Activated CD8-positive, alpha-beta memory T cell treated with anti-CD3 and anti-CD28 coated beads for 24 hours (primary cell): Measurements from ENCODE around the gene TAX1BP3.

Experiments used
- DNase-seq: peaks from one replicate; pipeline ENCODE4 v3.0.0-alpha.2; 2020

Gene TAX1BP3

DNA sequence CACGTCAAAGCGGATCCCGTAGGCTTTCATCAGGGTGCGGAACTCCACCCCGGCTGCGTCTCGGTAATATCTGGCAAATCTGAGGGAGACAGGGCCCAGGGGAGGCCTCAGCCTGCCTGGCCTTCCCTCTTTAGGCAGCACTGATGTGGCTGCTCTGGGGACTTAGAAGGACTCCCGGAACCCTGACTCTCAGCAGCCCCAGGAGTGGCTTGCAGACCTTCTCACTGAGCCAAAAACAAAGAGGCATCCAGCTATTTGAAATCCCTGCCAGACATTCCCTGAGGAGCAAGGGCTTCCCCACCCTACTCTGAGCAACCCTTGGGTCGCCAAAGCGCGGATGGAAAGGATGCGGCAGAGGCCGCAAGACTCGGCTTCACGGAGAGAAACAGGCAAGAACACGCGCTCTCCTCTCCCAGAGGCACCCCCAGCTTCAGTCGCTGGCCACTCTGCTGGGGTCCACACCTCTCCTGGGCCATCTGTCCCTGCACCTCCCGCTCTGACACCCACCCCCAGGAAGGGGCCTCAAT lies 19.7 kb upstream of the TAX1BP3 start:
- no peak for DNase-seq

DNA sequence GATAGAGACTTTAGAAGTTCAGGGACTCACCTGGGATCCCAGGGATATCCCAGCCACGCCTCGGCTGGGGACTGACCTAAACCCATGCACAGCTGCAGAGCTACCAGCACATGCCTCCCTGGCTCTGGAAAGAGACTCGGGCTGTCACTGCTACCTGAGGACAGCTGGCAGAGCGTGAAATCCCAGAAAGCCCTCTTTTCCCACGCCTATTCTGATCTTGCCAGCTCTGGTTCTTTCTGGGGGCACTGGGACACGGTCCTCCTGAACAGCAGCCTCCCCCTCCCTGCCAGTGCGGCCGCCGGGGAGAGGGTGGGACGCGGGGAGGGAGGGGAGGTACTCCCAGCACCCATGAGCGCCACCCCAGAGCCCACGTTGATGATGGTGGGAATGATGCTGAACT lies 16.8 kb upstream of the TAX1BP3 start:
- DNase-seq = no peak

DNA sequence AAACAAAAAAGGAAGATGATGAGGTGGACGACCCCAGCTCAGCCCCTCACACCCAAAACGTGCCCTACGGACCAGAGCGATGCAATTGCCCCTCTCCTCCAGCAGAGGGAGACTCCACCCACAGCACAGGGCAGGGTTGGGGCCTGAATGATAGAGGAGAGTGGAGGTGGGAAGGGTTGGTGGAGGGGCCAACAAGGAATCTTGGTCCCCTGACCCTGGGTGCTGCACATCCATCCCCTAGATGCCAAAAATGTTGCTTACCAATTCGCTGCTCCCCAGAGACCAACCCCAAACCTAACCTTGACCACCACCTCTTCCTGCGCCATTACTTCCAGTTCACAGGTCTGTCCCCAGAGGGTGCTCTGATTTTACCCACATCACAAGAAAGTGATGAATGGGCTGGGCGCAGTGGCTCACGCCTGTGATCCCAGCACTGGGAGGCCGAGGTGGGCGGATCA lies 14.7 kb upstream of the TAX1BP3 start:
- DNase-seq = peak; percentile 85

DNA sequence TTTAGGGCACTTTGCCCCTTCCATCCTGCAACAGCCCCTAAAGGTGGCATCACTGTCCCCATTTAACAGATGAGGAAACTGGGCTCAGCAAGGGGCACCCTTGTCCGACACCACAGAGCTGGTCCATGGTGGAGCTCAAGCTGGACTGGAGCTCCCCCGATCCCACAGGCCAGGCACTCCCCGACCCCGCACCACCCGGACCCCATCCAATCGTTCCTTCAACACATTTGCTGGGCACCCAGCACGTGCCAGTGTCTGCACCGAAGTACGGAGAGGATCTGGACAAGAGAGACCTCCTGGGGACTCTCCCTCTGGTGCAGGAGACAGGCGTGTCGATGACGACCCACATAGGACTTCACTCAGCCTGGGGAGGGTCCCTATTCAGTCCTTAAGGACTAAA lies 13.7 kb upstream of the TAX1BP3 start:
- DNase-seq = no peak

DNA sequence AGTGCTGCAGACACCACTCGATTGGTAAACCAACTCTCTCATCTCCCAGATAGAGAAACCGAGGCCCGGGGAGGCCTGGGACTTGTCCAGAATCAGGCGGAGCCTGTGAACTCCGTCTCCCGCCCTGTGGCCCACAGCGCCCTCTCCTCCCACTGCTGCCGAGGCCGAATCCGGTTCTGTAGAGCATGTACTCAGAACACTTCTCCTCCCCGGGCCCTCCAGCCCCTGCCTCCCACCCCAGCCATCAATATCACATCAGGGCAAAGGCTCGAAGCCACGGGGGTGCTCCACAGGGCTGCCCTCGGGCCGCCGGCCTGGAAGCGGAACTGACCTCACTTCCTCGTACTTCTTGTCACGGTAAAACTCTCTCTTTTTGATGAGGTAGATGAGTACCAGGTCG lies 13.2 kb upstream of the TAX1BP3 start:
- DNase-seq = no peak

DNA sequence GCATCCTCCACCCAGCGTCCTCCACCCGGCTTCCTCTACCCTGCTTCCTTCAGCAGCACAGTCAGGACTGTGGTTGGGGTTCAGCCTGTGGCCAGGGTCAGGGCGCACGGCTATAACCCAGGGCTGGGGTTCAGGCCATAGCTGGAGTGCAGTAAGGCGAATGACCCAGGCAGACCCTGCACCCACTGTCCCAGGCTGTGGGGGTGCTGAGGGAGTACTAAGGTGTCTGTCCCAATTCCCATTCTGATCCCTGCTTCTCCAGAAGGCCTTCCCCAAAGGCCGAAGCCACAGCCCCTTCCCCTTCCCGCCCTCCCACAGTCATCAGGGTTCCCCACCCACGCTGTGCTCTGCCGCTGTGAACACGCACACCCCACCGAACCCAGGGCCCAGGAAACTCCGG lies 12.7 kb upstream of the TAX1BP3 start:
- no peak for DNase-seq

DNA sequence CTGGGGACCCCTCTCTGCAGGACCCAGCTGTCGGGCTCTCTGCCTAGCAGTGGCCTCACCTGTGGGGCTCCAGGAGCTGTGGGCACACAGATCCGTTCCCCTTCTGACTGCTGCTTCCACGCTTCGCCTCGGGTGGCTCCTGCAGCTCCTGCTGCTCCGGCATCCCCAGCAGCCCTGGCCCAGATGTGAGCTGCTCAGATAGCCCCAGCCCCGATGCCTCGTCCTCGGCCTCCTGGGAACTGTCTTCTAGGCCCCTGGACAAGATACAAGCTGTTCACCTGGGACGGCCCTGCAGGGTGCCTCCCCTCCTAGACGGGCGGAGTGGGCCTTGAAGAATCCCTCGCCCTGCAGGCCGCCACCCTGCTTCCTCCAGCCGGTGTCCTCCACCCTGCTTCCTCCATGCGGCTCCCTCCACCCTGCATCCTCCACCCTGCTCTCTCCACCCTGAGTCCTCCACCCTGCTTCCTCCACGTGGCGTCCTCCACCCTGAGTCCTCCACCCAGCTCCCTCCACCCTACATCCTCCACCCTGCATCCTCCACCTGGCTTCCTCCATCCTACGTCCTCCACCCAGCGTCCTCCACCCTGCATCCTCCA lies 11.3 kb upstream of the TAX1BP3 start:
- DNase-seq = no peak

DNA sequence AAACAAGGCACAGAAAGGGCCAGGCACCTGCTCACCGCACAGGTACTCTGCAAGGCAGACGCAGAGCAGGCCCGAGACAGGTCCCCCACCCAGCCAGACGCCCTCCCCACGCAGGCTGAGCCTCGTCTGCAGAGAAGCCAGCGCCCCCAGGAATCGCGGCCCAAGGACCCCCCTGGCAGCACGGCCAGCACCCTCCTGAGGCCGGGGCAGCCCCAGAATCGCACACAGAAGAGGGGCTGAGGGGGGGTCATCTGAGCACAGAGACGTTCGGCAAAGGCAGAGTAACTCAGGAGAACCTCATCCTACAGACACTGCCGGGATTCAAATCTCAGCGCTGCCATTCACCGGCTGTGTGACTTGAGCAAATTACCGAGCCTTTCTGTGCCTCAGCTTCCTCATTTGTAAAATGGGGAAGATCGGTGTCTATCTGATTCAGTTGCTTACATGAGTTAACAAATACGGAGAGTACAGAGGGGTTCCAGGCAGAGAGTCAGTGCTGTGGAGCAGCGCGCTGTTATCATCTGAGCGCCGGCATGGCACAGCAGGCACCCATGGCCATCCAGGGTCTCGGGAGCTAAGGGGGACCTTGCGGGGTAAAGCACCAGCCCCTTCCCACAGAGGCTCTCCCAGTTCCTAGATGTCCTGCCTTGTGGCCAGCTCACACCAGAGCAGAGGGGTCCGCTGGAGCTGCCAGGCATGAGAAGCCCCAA lies 10.6 kb upstream of the TAX1BP3 start:
- DNase-seq = no peak

DNA sequence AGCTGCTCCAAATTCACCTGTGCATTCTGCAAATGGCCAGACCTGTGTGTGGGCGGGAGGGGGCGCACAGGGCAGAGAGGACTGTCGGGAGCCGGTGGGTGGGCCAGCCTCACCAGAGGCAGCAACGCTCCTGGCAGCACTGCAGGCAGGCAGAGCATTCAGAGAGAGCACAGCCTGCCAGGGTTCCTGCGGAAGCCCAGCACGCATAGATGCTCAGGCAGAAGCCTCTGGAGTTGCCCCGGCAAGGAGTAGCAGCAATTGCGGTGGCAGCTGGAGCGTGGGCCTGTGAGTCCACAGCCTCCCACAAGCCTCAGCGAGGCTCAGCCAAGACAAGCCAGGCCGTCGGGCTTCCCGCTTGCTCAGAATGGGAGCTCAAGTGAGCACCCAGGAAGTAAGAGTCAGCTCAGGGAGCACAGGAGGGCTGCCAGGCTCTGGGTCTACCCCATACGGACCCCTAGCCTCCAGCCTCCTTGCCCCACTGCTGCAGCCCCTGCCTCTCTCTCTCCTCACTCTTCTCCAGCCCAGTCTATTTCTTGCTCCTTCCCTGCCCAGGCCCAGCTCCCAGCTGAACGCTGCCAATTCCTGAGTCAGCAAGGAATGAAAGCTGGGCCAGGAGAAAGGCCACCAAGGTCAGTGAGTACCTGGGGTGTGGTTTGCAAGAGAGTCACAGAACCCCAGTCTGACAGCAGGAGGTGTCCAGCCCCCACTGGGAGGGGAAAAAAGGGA lies 9.9 kb upstream of the TAX1BP3 start:
- no peak for DNase-seq

DNA sequence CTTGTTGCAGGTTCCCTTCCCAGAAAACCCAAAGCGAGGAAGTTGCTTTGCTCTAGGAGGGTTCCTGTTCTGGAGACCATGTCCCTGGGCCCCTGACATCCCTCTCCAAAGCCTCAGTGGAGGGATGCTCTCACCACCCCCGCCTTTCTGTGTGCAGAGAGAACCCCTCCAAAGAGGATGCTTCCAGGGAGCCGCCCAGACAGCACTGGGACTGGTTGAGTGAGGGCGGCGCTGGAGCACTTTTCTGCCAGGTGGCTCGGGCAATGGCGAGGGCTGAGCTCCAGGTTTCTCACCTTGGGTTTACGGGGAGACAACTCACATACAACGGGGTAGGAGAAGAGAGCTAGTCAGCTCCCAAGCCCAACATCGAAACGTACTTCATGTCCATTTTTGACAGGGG lies 7.5 kb upstream of the TAX1BP3 start:
- DNase-seq = no peak

DNA sequence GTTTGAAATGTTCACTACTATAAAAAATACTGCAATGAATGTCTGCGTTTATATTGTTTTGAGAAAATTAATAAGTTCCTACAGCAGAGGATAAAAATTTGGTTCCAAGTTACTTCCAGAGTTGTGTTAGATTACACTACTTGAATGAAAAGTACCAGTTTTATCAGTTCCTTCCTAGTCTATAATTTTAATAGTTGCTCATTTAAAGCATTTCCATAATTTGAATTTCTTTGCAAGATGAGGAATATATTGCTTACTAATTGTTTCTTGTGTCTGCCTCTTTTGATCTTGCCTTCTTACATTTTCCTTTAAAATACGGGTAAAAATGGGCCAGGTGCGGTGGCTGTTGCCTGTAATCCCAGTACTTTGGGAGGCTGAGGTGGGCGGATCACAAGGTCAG lies 4.2 kb upstream of the TAX1BP3 start:
- DNase-seq = no peak

DNA sequence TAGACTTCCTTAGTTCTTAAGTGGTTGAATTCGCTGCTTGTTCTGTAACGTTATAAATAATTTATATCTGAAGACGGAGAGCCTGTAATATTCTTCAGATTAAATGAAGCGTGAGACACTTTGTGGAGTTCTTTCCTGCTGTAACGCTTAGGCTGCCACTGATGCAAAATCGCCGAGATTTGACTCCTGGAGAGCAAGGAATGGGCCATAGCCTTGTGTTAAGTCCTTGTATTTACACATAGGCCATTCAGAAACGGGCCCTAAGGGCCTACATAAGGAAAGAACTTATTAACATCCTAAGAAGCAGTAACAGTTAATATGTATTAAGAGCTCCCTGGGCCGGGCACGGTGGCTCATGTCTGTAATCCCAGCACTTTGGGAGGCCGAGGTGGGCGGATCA lies 1.2 kb upstream of the TAX1BP3 start:
- no peak for DNase-seq

DNA sequence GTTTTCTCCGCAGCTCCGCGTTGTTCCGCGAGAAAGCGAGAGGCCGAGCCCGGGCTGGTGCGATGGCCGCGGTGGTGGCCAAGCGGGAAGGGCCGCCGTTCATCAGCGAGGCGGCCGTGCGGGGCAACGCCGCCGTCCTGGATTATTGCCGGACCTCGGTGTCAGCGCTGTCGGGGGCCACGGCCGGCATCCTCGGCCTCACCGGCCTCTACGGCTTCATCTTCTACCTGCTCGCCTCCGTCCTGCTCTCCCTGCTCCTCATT lies 638 bp upstream of the TAX1BP3 start:
- DNase-seq = no peak

DNA sequence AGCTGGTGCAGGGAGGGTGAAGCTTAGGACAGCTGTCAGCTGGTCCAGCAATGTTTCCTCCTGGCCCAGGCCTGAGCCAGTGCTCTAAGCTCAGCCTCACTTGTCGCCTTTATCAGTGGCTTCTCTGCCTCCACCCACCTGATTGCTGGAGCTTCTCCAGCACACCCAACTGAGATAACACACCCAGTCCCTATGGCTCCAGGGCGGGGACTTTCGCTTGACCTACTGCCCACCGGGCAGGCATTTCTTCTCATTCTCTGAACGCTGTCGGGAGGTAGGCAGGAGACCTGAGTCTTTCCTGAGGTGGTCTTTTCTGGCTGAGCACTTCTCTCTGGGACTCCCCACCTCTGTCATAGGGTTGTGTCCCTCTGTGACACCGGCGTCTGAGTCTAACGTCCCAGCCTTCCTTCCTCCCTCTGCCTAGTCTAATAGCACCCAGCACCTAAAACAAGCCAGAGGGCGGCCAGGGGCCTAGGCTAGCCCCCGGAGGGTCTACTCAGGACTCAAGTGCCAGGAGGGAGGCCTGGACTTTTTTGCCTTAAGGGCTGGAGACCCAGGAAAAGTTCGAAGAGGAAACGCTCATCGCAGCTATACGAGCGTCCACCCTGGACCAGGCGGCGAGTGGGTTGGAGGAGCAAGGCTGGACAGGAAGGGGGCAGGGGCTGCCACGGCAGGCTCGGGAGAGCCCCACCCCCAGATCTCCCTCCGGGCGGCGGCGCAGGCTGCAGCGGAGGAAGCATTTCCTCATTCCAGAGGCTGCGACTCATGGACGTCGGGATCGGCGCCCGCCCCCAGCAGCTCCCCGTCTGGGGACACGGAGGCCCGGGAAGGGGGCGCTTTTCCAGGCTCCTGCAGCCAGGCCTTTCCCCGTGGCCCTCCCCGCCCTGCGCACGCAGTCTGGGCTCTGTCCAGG lies 756 bp downstream of the TAX1BP3 start:
- no peak for DNase-seq

DNA sequence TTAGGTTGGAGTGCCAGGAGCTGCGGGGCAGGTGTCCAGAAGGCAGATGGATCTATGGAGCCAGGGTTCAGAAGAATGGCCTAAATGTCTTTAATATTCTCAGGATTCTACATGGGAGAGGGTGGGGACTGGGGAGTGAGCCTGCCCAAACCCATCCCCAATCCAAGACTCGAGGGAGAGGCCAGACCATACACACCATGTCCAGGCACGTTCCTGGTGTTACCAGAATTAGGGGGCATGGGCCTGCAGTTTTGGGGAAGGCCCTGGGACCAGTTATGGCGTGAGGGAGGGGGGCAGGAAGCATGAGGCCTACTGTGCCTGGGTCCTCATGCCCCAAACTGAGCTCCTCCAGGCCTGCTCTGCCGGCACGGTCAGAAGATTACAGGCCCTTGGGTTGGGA lies 1.9 kb downstream of the TAX1BP3 start:
- no peak for DNase-seq

DNA sequence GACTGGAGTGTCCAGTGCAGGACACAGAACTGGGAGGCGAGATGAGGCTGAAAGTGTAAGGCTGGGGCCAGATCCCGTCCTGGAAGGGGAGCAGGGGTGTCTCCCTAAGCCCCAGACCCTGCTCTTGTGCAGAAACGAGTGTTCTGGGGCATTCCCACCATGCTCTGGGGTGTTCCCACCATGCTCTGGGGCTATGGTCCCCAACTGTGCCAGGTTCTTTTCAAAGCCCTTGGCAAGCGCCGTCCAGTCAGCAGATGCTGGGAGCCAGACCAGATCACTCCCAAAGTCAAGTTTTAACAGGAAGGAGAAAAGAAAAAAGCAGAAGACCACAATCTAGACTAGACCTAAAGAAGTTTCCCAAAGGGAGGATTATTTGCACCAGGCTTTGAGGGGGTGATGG lies 2.5 kb downstream of the TAX1BP3 start:
- DNase-seq = no peak

DNA sequence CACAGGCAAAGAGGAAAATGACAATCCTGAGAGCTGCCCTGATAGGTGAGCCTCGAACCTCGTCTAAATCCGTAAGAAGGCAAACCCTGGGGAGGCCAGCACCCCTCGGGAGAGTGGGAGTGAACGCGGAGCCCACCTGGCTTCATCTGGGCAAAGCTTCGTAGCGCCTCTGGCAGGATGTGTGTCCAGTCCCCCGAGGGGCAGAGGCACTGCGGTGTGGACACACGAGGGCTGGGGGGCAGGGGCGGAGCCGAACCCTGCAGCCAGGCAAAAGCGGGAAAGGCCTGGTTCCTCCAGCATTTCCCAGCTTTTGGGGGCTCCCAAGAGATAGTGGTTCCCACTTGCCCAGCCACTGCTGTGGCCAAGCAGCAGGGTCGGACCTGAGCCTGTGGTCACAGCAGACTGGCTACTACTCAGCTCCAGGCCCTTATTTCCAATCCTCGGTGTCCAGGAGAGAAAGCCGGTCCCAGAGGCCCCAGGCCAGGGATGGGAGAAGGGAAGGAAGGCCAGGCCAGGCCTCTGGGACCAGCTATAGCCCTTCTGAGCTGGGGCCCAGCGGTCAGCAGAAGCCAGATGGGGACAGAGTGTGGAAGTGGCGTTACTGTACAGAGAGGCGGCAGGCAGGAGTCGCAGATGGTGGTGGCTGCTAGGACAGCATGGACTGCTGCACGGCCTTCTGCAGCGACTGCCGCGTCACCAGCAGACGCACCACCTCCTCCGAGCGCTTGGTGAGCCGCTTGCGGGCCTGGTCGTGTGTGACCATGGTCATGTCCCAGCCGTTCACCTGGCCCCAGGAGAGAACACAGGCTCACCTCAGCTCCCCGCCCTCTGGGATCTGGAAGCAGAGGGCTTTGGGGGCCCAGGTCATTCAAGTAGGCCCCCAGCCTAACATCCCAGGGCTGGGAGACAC lies 5.0 kb downstream of the TAX1BP3 start:
- no peak for DNase-seq

DNA sequence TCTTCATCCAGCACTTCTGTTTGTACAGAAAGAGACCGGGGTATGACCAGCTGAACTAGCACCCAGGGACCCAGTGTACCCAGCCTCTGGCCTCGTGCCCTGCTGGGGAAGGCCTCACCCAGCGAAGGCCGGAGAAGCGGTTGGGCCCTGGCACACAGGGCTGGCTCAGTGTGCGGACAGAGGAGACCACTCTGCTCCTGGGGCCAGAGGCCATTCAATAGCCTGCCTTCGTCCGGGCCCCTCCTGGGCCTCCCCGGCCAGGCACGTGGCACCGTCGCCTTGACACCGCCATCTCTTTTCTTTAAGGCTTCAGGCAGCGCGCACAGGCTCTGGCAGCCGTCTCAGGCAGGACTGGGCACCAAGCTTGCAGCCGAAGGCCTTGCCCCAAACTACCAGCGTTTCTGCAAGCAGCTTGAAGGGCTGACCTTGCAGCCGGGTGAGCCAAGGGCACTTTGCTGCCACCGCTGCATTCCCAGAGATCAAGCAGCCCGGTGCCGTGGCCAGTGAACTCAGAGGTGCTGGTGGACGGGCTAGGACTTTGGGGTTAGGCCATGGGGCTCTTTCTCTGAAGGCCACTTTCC lies 8.0 kb downstream of the TAX1BP3 start:
- DNase-seq = no peak

DNA sequence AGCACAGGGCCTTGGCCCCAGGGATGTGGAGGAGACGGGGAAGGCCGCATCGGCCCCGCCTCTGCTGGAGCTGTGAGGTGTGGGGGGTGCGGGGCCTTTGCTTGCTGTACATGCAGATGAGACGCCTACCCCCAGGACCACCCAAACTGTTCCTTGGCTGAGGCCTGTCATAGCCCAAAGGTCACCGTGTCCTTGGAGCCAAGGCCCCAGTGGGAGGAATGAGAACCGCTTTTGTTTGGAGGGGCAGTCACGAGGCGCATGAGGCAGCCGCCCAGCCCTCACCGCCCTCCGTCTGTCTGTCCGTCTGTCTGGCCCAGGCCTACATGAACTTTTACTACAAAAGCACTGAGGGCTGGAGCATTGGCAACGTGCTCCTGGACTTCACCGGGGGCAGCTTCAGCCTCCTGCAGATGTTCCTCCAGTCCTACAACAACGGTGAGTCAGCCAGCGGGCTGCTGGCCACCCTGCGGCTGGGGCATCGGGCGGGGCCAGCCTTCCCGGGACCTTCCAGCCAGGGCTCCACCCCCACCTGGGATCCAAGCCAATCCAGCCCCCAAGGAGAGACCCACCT lies 8.8 kb downstream of the TAX1BP3 start:
- no peak for DNase-seq

DNA sequence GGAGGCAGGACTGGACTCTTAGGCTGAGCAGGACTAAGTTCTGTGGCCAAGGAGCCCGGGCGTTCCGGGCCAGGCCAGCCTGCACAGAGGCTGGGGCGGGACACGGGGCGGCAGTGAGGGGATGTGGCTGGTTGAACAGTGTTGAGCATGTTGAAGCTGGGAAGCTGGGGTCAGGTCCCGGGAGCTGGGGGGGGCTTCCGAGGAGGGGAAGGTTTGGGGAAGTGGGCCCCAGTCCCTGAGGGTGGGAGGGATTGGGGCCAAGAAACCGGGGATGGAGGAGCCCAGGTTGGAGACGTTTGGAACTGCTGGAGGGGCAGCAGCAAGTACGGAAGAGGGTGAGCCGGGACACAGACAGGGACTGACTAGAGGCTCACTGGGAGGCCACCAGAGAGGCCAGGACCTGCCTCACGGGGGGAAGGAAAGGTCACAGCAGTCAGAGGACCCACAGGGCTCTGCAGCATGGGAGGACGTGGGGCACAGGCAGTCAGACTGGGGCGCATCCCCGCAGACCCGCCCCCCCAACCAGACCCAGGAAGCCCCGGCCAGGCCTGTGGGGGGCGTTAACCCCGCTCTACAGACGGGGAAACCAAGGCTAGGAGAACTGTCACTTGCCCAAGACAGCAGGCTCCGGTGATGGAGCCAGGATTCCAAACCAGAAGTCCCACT lies 9.5 kb downstream of the TAX1BP3 start:
- no peak for DNase-seq
